SKM-1 (cell line): ENCODE results near the gene TJP1.
"Not testable (repeated sequence)": the region's sequence is repeated elsewhere in the genome, so short reads cannot be mapped to it uniquely, and the experiment has no call there.

Experiments
- DNase-seq: peaks from one replicate; lab custom pipeline; 2025; ENCODE audit not compliant: unreplicated experiment; lab: John Stamatoyannopoulos, UW

Gene TJP1

GRCh38 chr15:29756358-29757267, 65.7 kb downstream of the TJP1 start:
- no peak for DNase-seq

GRCh38 chr15:29754009-29754408, 68.3 kb downstream of the TJP1 start:
- not testable (repeated sequence) for DNase-seq

- no peak for DNase-seq
Measured at GRCh38 chr15:29753506-29753905, 68.8 kb downstream of the TJP1 start.

GRCh38 chr15:29750754-29751153, 71.5 kb downstream of the TJP1 start:
- DNase-seq = no peak

GRCh38 chr15:29749365-29750086, 72.7 kb downstream of the TJP1 start:
- DNase-seq = no peak

GRCh38 chr15:29747837-29748417, 74.3 kb downstream of the TJP1 start:
- DNase-seq = no peak

- no peak for DNase-seq
Measured at GRCh38 chr15:29743475-29743874, 78.8 kb downstream of the TJP1 start.

- no peak for DNase-seq
Measured at GRCh38 chr15:29740692-29741311, 81.5 kb downstream of the TJP1 start.

- no peak for DNase-seq
Measured at GRCh38 chr15:29736744-29737020, 85.6 kb downstream of the TJP1 start.

- no peak for DNase-seq
Measured at GRCh38 chr15:29736012-29736743, 86.1 kb downstream of the TJP1 start.

- DNase-seq = no peak
Measured at GRCh38 chr15:29734917-29735572, 87.2 kb downstream of the TJP1 start.

GRCh38 chr15:29731865-29732264, 90.4 kb downstream of the TJP1 start:
- DNase-seq = no peak

GRCh38 chr15:29730471-29730870, 91.8 kb downstream of the TJP1 start:
- not testable (repeated sequence) for DNase-seq

- no peak for DNase-seq
Measured at GRCh38 chr15:29728418-29728817, 93.8 kb downstream of the TJP1 start.

- no peak for DNase-seq
Measured at GRCh38 chr15:29727871-29728270, 94.4 kb downstream of the TJP1 start.

- no peak for DNase-seq
Measured at GRCh38 chr15:29726553-29726952, 95.7 kb downstream of the TJP1 start.

GRCh38 chr15:29724026-29724425, 98.2 kb downstream of the TJP1 start:
- DNase-seq = no peak

- no peak for DNase-seq
Measured at GRCh38 chr15:29713784-29714183, 108.5 kb downstream of the TJP1 start.

GRCh38 chr15:29712149-29712885, 110.0 kb downstream of the TJP1 start:
- no peak for DNase-seq

- DNase-seq = no peak
Measured at GRCh38 chr15:29711531-29711930, 110.7 kb downstream of the TJP1 start.
